Right lobe of liver (tissue), 6 donors: ENCODE measurements around the gene RNU1-3. TPM values are rescaled to one million over a fixed set of nuclear protein-coding genes. Genes with fewer than 3 reads are reported as not detected.
"Not testable (repeated sequence)": the region's sequence is repeated elsewhere in the genome, so short reads cannot be mapped to it uniquely, and the experiment has no call there.

Source experiments
- ATAC-seq, 4 donors: fragments of 200-7000 bp; cut with Tn5 transposase; one replicate each; pipeline ENCODE4 v1.9.1; 2020; ENCODE audit warnings: mild to moderate bottlenecking in 4 of 4, moderate library complexity in 4 of 4
- DNase-seq, 3 donors: peaks; one replicate each; pipeline ENCODE4 v3.0.0-alpha.2; 2020
- H3K27ac ChIP-seq, 3 donors: fragments of 200-600 bp; one replicate each; pipeline ENCODE4 v1.8.0; 2022
- H3K27me3 ChIP-seq, 2 donors: fragments of 200-600 bp; one replicate each; pipeline ENCODE4 v1.8.0; 2022
- H3K36me3 ChIP-seq, 4 donors: fragments of 200-600 bp; sonication (generic) in 1 of 4; one replicate each; pipeline versions ENCODE4 v1.5.1 to v1.8.0; 2017 to 2022; ENCODE audit warnings: control low read depth in 1 of 4
- H3K4me1 ChIP-seq, 4 donors: fragments of 200-600 bp; sonication (generic) in 1 of 4; one replicate each; pipeline versions ENCODE4 v1.5.1 to v1.8.0; 2017 to 2022; ENCODE audit warnings: control low read depth in 1 of 4
- H3K4me3 ChIP-seq, 3 donors: fragments of 200-600 bp; one replicate each; pipeline ENCODE4 v1.8.0; 2022
- H3K9me3 ChIP-seq, 4 donors: fragments of 200-600 bp; sonication (generic) in 1 of 4; one replicate each; pipeline versions ENCODE4 v1.5.1 to v1.8.0; 2017 to 2022; ENCODE audit warnings: control low read depth in 1 of 4
- POLR2A ChIP-seq: fragments of 450-650 bp; IDR thresholded peaks from one replicate; pipeline ENCODE4 v1.6.1; 2017; ENCODE audit warnings: antibody characterized with exemption, mild to moderate bottlenecking
- WGBS: methylation state at CpG from one replicate; pipeline ENCODE4 v1.1.6; 2018; ENCODE audit warnings: low coverage, low lambda C conversion rate; ENCODE audit not compliant: insufficient coverage; ENCODE audit errors: missing lambda C conversion rate; 5-methylcytosine and 5-hydroxymethylcytosine counted together
- intact Hi-C, 2 donors: fragments of 100-400 bp; cut with DNase I; formaldehyde crosslinking; loops; one replicate each; pipeline versions ENCODE4 v1.11.2 to v1.14.1; 2022
- total RNA-seq, 6 experiments: library from RNA; depleted of rRNA in 2 of 6; stranded (reverse); fragments of >200 nt in 2 of 6; fragmentation: NEBNext Ultra II Directional in 3 of 6; extraction: Animal tissue kit (Norgen Biotek cat#: 25700) in 3 of 6; gene quantifications; one replicate each; pipeline versions ENCODE4 v1.1.0 to v1.2.4, GENCODE V29; 2016 to 2023
- TF ChIP-seq, protein P1 (sequence below), 4 donors: fragments of 200-600 bp in 3 of 4; fragments of 450-650 bp in 1 of 4; IDR thresholded peaks; one replicate each; pipeline versions ENCODE4 v1.5.1 to v1.8.0; 2016 to 2022; ENCODE audit warnings: antibody characterized with exemption in 4 of 4, mild to moderate bottlenecking in 2 of 4
- donor health status: DM: no; HTN: yes; CAD: no.
- donor health status: DM: no; HTN: no; CAD: no.
- donor health status: DM: no; HTN: no; CAD: no.
- donor health status: DM: no; HTN: yes; CAD: no.
- donor health status: DM: no; HTN: yes; CAD: no.

The RNU1-3 gene
- total RNA-seq, 6 experiments from 2014 or later, result under 0.01 to 3,377 (median 977) TPM

GRCh38 chr1:16647179-16648176 lies 19.3 kb downstream of the RNU1-3 start:
- H3K27ac ChIP-seq, H3K27me3 ChIP-seq: not testable (repeated sequence)

DNA sequence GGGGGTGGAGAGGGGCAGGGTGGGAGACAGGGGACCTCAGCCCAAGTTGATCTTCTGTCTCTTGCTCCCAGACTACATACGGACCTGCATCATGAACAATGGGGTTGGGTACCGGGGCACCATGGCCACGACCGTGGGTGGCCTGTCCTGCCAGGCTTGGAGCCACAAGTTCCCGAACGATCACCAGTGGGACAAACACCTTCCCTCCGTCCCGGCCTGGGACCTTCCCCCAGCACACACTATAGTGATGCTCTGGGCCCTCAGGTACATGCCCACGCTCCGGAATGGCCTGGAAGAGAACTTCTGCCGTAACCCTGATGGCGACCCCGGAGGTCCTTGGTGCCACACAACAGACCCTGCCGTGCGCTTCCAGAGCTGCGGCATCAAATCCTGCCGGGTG lies 20.0 kb downstream of the RNU1-3 start:
- intact Hi-C loops, ATAC-seq, H3K27me3 ChIP-seq, H3K9me3 ChIP-seq, H3K4me3 ChIP-seq, H3K27ac ChIP-seq: not testable (repeated sequence)
- peak in 1 of 3 donors; percentile 30 for DNase-seq
- Histone ChIP-seq H3K4me1 (peaks cover 0 to 27% (median 11%) of the 10 kb centered on the region in 4 donors), H3K36me3 (peaks cover 0 to 17% (median 0%) of the 10 kb centered on the region in 4 donors)
- WGBS, result 86% methylated on average over 7 of the region's 17 CpGs

More at GRCh38 chr1:16647179-16648176, 19.3 kb downstream of the RNU1-3 start:
- peaks cover 0 to 11% (median 0%) of the 10 kb centered on the region in 4 donors for H3K36me3 ChIP-seq
- peak; percentile 16 to 60 (median 40) for DNase-seq
- H3K4me3 ChIP-seq, intact Hi-C loops, H3K9me3 ChIP-seq: not testable (repeated sequence)
- H3K4me1 ChIP-seq, result peaks cover 0 to 24% (median 8%) of the 10 kb centered on the region in 4 donors
- WGBS, result 44% methylated on average over 38 of the region's 84 CpGs
- peak in 2 of 4 donors; percentile 5 to 55 for ATAC-seq

- H3K9me3 ChIP-seq, intact Hi-C loops, ATAC-seq, H3K27me3 ChIP-seq: not testable (repeated sequence)
- peaks cover 0 to 22% (median 0%) of the 10 kb centered on the region in 4 donors for H3K36me3 ChIP-seq
- H3K27ac ChIP-seq, result peak overlapping the region; percentile 96 to 98 (median 96)
- WGBS, result 51% methylated on average over 15 of the region's 15 CpGs
- peaks cover 0 to 28% (median 13%) of the 10 kb centered on the region in 4 donors for H3K4me1 ChIP-seq
- peak; percentile 44 to 65 (median 46) for DNase-seq
- H3K4me3 ChIP-seq, result peak overlapping the region; percentile 66 to 92 (median 89)
Observed at GRCh38 chr1:16646061-16646664, 20.6 kb downstream of the RNU1-3 start.

GRCh38 chr1:16645271-16646060 lies 21.3 kb downstream of the RNU1-3 start:
- intact Hi-C loops, H3K9me3 ChIP-seq, H3K27me3 ChIP-seq: not testable (repeated sequence)
- Histone ChIP-seq H3K4me3 (peak overlapping the region; percentile 66 to 92 (median 89)), H3K27ac (peak overlapping the region; percentile 96 to 98 (median 96)), H3K36me3 (peaks cover 0 to 21% (median 0%) of the 10 kb centered on the region in 4 donors), H3K4me1 (peaks cover 0 to 34% (median 16%) of the 10 kb centered on the region in 4 donors)
- DNase-seq, result peak; percentile 93 to 99 (median 98)
- WGBS, result 41% methylated on average over 6 of the region's 7 CpGs
- peak; percentile 84 to 90 (median 86) for ATAC-seq
- peak; percentile 100 for TF ChIP-seq POLR2A

GRCh38 chr1:16644482-16645270 lies 22.1 kb downstream of the RNU1-3 start:
- Histone ChIP-seq H3K36me3 (peaks cover 0 to 15% (median under 1%) of the 10 kb centered on the region in 4 donors), H3K4me3 (peak overlapping the region; percentile 66 to 92 (median 89)), H3K4me1 (peaks cover 0 to 40% (median 17%) of the 10 kb centered on the region in 4 donors), H3K27ac (peak overlapping the region; percentile 96 to 98 (median 96))
- WGBS, result 6% methylated on average over 61 of the region's 61 CpGs
- ATAC-seq (peak; percentile 71 to 81 (median 78)), DNase-seq (peak; percentile 99 to 100 (median 99))
- intact Hi-C loops, H3K9me3 ChIP-seq, H3K27me3 ChIP-seq: not testable (repeated sequence)
- TF ChIP-seq, protein P1, sequence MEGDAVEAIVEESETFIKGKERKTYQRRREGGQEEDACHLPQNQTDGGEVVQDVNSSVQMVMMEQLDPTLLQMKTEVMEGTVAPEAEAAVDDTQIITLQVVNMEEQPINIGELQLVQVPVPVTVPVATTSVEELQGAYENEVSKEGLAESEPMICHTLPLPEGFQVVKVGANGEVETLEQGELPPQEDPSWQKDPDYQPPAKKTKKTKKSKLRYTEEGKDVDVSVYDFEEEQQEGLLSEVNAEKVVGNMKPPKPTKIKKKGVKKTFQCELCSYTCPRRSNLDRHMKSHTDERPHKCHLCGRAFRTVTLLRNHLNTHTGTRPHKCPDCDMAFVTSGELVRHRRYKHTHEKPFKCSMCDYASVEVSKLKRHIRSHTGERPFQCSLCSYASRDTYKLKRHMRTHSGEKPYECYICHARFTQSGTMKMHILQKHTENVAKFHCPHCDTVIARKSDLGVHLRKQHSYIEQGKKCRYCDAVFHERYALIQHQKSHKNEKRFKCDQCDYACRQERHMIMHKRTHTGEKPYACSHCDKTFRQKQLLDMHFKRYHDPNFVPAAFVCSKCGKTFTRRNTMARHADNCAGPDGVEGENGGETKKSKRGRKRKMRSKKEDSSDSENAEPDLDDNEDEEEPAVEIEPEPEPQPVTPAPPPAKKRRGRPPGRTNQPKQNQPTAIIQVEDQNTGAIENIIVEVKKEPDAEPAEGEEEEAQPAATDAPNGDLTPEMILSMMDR (IDR thresholded peaks at IDR 0.05), result peak; percentile 32 to 57 (median 54)
